Ramos (cell line): ENCODE results near the gene SLC39A8.
"Not testable (repeated sequence)": the region's sequence is repeated elsewhere in the genome, so short reads cannot be mapped to it uniquely, and the experiment has no call there.

Experiments
- in situ Hi-C: fragments of 300-500 bp; cut with MboI; formaldehyde crosslinking; loops from one replicate; pipeline ENCODE4 v1.14.3; 2022; ENCODE audit warnings: low sequenced_read_pairs; ENCODE audit not compliant: unreplicated experiment

The SLC39A8 gene

GRCh38 chr4:102344954-102345794 is at the start of gene SLC39A8:
SLC39A8 (minus strand) TSS chr4:102345482; CDS start chr4:102344662, 820 bp downstream.
- in situ Hi-C loops = no loop called here

GRCh38 chr4:102392033-102392744 is 46.9 kb upstream of the SLC39A8 start:
- in situ Hi-C loops = no loop called here

GRCh38 chr4:102390438-102390837 is 45.2 kb upstream of the SLC39A8 start:
- in situ Hi-C loops = no loop called here

- in situ Hi-C loops = no loop called here
Observed at GRCh38 chr4:102388611-102389010, 43.3 kb upstream of the SLC39A8 start.

- in situ Hi-C loops = no loop called here
Observed at GRCh38 chr4:102387552-102388150, 42.4 kb upstream of the SLC39A8 start.

GRCh38 chr4:102386966-102387365 is 41.7 kb upstream of the SLC39A8 start:
- in situ Hi-C loops = no loop called here

- in situ Hi-C loops = not testable (repeated sequence)
Observed at GRCh38 chr4:102380253-102380652, 35.0 kb upstream of the SLC39A8 start.

- in situ Hi-C loops = no loop called here
Observed at GRCh38 chr4:102362922-102363432, 17.7 kb upstream of the SLC39A8 start.

GRCh38 chr4:102358128-102358527 is 12.8 kb upstream of the SLC39A8 start:
- in situ Hi-C loops = no loop called here

- in situ Hi-C loops = not testable (repeated sequence)
Observed at GRCh38 chr4:102357637-102358036, 12.4 kb upstream of the SLC39A8 start.

GRCh38 chr4:102356562-102357202 is 11.4 kb upstream of the SLC39A8 start:
- in situ Hi-C loops = no loop called here

GRCh38 chr4:102355748-102356147 is 10.5 kb upstream of the SLC39A8 start:
- in situ Hi-C loops = no loop called here

GRCh38 chr4:102354671-102355454 is 9.6 kb upstream of the SLC39A8 start:
- in situ Hi-C loops = no loop called here

- in situ Hi-C loops = no loop called here
Observed at GRCh38 chr4:102352781-102353180, 7.5 kb upstream of the SLC39A8 start.

- in situ Hi-C loops = no loop called here
Observed at GRCh38 chr4:102350634-102351033, 5.4 kb upstream of the SLC39A8 start.

GRCh38 chr4:102348701-102349100 is 3.4 kb upstream of the SLC39A8 start:
- in situ Hi-C loops = no loop called here

- in situ Hi-C loops = no loop called here
Observed at GRCh38 chr4:102345795-102346100, 466 bp upstream of the SLC39A8 start.

GRCh38 chr4:102344520-102344953 is 745 bp downstream of the SLC39A8 start:
- in situ Hi-C loops = no loop called here

GRCh38 chr4:102343964-102344519 is 1.2 kb downstream of the SLC39A8 start:
- in situ Hi-C loops = no loop called here
